HEK293T (cell line): Measurements from ENCODE around the gene MRPS2.

Source experiments
- BHLHE40 ChIP-seq: fragments of 450-650 bp; IDR thresholded peaks from 2 replicates; pipeline ENCODE4 v1.6.1; 2016; ENCODE audit warnings: mild to moderate bottlenecking, moderate library complexity, borderline replicate concordance
- SUZ12 ChIP-seq: fragments of 450-650 bp; IDR thresholded peaks from 2 replicates; pipeline ENCODE4 v1.6.1; 2016; ENCODE audit warnings: mild to moderate bottlenecking
- TF ChIP-seq, protein P1 (sequence below): fragments of 450-650 bp; IDR thresholded peaks from 2 replicates; pipeline ENCODE4 v1.6.1; 2016

GRCh38 chr9:135530146-135530545 lies 29.7 kb downstream of the MRPS2 start:
- TF ChIP-seq SUZ12 (no peak), BHLHE40 (no peak)
- TF ChIP-seq, protein P1, sequence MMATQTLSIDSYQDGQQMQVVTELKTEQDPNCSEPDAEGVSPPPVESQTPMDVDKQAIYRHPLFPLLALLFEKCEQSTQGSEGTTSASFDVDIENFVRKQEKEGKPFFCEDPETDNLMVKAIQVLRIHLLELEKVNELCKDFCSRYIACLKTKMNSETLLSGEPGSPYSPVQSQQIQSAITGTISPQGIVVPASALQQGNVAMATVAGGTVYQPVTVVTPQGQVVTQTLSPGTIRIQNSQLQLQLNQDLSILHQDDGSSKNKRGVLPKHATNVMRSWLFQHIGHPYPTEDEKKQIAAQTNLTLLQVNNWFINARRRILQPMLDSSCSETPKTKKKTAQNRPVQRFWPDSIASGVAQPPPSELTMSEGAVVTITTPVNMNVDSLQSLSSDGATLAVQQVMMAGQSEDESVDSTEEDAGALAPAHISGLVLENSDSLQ = no peak
